Measurements from ENCODE around the gene UTS2R. TPM values are rescaled to one million over a fixed set of nuclear protein-coding genes. Genes with fewer than 3 reads are reported as not detected.
"Not testable (repeated sequence)": the region's sequence is repeated elsewhere in the genome, so short reads cannot be mapped to it uniquely, and the experiment has no call there.

UTS2R gene
- total RNA-seq, 1 donor from 2014 or later, result not detected

DNA sequence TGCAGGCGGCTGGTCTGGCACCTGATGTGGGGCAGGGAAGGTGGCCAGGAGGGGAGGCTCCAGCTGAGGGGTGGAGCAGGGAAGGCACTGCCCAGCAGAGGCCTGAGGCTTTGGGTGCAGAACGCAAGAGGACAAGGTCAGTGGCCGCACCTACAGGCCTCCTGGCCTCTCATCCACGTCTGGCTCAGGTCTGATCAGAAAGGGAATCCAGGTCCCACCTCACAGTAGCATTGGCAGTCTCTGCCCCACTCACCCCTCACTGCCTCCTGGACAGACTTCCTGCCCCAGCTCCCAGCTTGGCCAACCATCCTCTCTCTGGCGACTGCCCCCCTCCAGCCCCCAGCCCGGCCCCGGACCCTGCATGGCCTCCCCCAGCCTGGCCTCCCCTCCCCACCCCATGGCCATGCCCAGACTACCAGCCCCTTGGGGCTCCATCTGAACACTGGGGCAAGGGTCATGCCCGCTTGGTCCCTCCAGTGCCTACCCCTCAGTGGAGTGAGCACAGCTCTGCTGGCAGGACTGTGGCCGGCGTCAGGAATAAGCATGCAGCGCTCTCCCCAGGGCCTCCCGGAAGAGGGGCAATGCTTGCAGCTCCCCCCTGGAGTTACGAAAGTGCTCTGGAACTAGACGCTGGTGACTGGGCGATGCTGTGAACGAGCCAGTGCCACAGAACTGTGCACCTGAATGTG, 4.6 kb downstream of the UTS2R start:
- FAIRE-seq (no peak), DNase-seq (ENCODE audit: low read depth) (no peak)
- H3K36me3 ChIP-seq (ENCODE audit: control insufficient read depth, insufficient read depth, low read length), result no peaks in the 10 kb centered on the region
- TF ChIP-seq, protein P1, sequence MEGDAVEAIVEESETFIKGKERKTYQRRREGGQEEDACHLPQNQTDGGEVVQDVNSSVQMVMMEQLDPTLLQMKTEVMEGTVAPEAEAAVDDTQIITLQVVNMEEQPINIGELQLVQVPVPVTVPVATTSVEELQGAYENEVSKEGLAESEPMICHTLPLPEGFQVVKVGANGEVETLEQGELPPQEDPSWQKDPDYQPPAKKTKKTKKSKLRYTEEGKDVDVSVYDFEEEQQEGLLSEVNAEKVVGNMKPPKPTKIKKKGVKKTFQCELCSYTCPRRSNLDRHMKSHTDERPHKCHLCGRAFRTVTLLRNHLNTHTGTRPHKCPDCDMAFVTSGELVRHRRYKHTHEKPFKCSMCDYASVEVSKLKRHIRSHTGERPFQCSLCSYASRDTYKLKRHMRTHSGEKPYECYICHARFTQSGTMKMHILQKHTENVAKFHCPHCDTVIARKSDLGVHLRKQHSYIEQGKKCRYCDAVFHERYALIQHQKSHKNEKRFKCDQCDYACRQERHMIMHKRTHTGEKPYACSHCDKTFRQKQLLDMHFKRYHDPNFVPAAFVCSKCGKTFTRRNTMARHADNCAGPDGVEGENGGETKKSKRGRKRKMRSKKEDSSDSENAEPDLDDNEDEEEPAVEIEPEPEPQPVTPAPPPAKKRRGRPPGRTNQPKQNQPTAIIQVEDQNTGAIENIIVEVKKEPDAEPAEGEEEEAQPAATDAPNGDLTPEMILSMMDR (IDR thresholded peaks at IDR 0.05; ENCODE audit: insufficient read depth, low read length, severe bottlenecking), result no peak
- H3K27me3 ChIP-seq (ENCODE audit: control insufficient read depth, insufficient read depth, low read length), result peaks cover 30% of the 10 kb centered on the region
- H3K4me3 ChIP-seq (ENCODE audit: low read depth, low read length), result no peak overlapping the region

DNA sequence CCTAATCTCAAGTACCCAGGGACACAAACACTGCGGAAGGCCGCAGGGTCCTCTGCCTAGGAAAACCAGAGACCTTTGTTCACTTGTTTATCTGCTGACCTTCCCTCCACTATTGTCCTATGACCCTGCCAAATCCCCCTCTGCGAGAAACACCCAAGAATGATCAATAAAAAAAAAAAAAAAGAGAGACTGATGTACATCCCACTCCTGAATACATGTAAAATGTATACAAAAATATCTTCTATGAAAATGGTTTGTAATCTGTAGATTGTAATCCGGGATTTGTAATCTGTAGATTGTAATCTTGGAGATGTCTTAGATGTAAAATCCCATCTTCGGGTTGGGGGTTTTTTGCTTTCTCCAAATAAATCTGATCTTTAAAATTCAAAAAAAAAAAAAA, 5.7 kb downstream of the UTS2R start:
- not testable (repeated sequence) for H3K36me3 ChIP-seq (ENCODE audit: control insufficient read depth, insufficient read depth, low read length); DNase-seq (ENCODE audit: low read depth); H3K4me3 ChIP-seq (ENCODE audit: low read depth, low read length); FAIRE-seq
- peaks cover 25% of the 10 kb centered on the region for H3K27me3 ChIP-seq (ENCODE audit: control insufficient read depth, insufficient read depth, low read length)

DNA sequence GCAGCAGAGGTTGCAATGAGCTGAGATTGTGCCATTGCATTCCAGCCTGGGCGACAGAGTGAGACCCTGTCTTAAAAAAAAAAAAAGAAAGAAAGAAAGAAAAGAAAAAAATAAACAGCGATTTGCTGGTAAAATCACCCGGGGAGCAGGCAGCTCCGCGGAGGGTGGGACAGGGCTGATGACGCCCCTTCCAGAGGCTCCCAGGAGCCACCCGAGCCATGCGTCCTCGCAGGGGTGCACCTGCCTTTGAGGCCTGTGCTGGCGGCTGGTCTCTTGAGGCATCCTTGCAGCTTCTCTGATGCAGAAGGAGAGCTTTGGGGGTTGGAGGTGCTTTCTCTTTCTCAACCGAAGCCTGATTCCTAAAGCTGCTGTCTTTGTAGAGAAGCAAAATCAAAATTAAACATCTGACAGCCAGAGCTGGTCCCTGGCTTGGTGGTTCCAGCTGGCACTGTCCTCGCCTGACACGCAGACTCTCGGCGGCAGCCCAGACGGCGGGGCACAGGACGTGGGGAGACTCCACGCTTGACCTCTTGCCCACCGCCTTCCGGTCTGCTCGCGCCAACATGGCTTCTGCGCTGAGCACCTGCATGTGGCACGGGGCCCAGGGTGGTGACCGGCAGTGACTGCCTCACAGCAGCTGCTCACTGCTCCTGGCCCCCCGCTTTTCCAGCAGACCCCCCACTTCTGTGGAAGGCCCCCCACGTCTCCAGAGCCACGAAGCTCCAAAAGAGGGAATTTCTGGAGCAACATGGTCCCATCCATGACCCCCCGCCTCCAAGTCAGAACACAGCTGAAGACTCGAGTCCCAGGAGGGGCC, 6.6 kb downstream of the UTS2R start:
- peaks cover 20% of the 10 kb centered on the region for H3K27me3 ChIP-seq (ENCODE audit: control insufficient read depth, insufficient read depth, low read length)
- DNase-seq (ENCODE audit: low read depth) (no peak), FAIRE-seq (no peak)

DNA sequence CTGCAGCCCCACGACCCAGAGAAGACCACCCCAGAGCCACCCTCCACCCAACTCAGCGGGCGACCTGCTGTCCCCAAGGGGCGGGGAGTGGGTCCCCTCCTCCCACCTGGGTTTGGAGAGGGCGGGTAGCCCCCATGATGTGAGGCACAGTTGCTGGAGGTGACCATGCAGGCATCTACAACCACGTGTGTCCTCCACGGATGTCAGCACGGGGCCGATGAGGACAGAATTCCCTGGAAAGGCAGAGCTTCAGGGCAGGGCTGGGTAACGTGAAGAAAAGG, 7.1 kb downstream of the UTS2R start:
- Histone ChIP-seq H3K36me3 (ENCODE audit: control insufficient read depth, insufficient read depth, low read length) (no peaks in the 10 kb centered on the region), H3K4me3 (ENCODE audit: low read depth, low read length) (no peak overlapping the region), H3K27me3 (ENCODE audit: control insufficient read depth, insufficient read depth, low read length) (peaks cover 20% of the 10 kb centered on the region)
- DNase-seq (ENCODE audit: low read depth), result no peak
- TF ChIP-seq, protein P1 (IDR thresholded peaks at IDR 0.05; ENCODE audit: insufficient read depth, low read length, severe bottlenecking), result no peak
- no peak for FAIRE-seq

More for the DNA sequence above, 6.6 kb downstream of the UTS2R start:
- H3K4me3 ChIP-seq (ENCODE audit: low read depth, low read length), result no peak overlapping the region
- TF ChIP-seq, protein P1 (IDR thresholded peaks at IDR 0.05; ENCODE audit: insufficient read depth, low read length, severe bottlenecking), result no peak
- no peaks in the 10 kb centered on the region for H3K36me3 ChIP-seq (ENCODE audit: control insufficient read depth, insufficient read depth, low read length)

DNA sequence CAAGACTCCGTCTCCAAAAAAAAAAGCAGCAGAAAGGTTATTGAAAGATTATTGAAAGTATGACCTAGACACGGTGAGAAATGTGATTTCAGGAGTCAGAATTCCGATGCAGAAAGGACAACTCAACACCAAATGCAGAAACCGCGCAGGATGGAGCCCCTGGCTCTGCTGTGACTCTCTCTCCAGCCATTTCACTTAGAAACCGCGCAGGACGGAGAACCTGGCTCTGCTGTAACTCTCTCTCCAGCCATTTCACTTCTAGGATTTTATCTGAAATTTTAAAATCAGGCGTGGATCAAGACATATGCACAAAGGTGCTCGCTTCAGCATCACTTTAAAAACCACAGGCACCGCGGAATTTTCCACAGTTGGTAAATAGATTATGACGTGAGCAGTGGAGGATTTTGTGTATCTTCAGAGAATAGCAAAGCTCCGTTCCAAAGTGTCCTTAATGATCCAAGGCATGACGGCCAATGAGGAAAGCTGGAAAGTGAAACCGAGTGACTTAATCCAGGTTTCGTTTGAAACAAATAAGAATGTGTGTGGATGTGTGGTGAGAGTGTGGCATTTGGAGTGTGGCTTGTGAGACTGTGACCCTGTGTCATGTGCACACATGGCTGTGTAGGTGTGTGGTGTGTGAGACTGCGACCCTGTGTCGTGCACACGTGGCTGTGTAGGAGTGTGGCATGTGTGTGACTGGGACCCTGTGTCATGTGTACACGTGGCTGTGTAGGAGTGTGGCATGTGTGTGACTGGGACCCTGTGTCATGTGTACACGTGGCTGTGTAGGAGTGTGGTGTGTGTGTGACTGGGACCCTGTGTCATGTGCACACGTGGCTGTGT, 9.5 kb downstream of the UTS2R start:
- no peak overlapping the region for H3K4me3 ChIP-seq (ENCODE audit: low read depth, low read length)
- H3K36me3 ChIP-seq (ENCODE audit: control insufficient read depth, insufficient read depth, low read length), result no peaks in the 10 kb centered on the region
- peaks cover 7% of the 10 kb centered on the region for H3K27me3 ChIP-seq (ENCODE audit: control insufficient read depth, insufficient read depth, low read length)
- TF ChIP-seq, protein P1 (IDR thresholded peaks at IDR 0.05; ENCODE audit: insufficient read depth, low read length, severe bottlenecking), result no peak
- DNase-seq (ENCODE audit: low read depth) (no peak), FAIRE-seq (peak; percentile 100)

DNA sequence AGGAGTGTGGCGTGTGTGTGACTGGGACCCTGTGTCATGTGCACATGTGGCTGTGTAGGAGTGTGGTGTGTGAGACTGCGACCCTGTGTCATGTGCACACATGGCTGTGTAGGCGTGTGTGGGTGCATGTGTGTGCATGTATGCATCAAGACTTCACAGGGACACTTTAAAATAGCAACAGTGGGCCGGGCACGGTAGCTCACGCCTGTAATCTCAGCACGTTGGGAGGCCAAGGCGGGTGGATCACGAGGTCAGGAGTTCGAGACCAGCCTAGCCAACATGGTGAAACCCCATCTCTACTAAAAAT, 10.1 kb downstream of the UTS2R start:
- H3K36me3 ChIP-seq (ENCODE audit: control insufficient read depth, insufficient read depth, low read length); DNase-seq (ENCODE audit: low read depth); FAIRE-seq; H3K27me3 ChIP-seq (ENCODE audit: control insufficient read depth, insufficient read depth, low read length); H3K4me3 ChIP-seq (ENCODE audit: low read depth, low read length): not testable (repeated sequence)

DNA sequence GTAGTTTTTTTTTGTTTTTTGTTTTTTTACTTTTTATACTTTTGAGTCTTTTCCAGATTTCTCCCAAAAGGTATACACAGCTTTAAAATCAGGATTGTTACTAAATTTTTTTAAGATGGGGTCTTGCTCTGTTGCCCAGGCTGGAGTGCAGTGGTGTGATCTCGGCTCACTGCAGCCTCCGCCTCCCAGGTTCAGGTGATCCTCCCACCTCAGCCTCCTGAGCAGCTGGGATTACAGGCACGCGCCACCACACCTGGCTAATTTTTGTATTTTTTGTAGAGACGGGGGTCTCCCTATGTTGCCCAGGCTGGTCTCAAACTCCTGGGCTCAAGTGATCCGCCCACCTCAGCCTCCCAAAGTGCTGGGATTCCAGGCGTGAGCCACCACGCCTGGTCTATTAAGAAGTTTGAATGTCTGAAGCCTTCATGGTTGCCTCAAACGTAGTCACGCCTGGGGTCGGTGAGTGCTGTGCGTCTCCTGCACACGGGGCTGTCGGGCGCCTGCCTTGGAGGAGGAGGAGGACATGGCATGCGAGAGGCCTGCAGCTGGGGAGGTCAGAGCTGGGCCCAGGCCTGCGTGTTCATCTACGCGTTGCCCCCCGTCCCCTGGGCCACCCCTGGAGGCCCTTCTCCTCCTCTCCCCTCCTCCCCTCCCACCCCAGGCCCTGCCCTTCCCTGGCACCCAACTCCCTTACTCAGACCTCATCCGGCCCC, 10.8 kb downstream of the UTS2R start:
- not testable (repeated sequence) for FAIRE-seq

More for the DNA sequence above, 10.8 kb downstream of the UTS2R start:
- not testable (repeated sequence) for H3K4me3 ChIP-seq (ENCODE audit: low read depth, low read length); DNase-seq (ENCODE audit: low read depth); H3K27me3 ChIP-seq (ENCODE audit: control insufficient read depth, insufficient read depth, low read length); H3K36me3 ChIP-seq (ENCODE audit: control insufficient read depth, insufficient read depth, low read length)

Data from bronchial epithelial cell (primary cell).